HL-60/S4 (cell line): ENCODE results near the gene RPRD1B.
"Not testable (repeated sequence)": the region's sequence is repeated elsewhere in the genome, so short reads cannot be mapped to it uniquely, and the experiment has no call there.

ENCODE experiments used
- in situ Hi-C: fragments of 300-500 bp; cut with MboI; formaldehyde crosslinking; loops from 2 replicates; pipeline ENCODE4 v1.14.3; 2022; ENCODE audit warnings: low sequenced_read_pairs

Gene RPRD1B

GRCh38 chr20:38094373-38094891 lies 60.9 kb downstream of the RPRD1B start:
- in situ Hi-C loops, result no loop called here

GRCh38 chr20:38095017-38095686 lies 61.6 kb downstream of the RPRD1B start:
- in situ Hi-C loops, result no loop called here

- in situ Hi-C loops, result no loop called here
Observed at GRCh38 chr20:38098952-38099351, 65.4 kb downstream of the RPRD1B start.

GRCh38 chr20:38102206-38102605 lies 68.7 kb downstream of the RPRD1B start:
- in situ Hi-C loops, result not testable (repeated sequence)

- in situ Hi-C loops, result no loop called here
Observed at GRCh38 chr20:38104285-38104684, 70.7 kb downstream of the RPRD1B start.

- in situ Hi-C loops, result no loop called here
Observed at GRCh38 chr20:38106461-38106860, 72.9 kb downstream of the RPRD1B start.

GRCh38 chr20:38107386-38107785 lies 73.8 kb downstream of the RPRD1B start:
- in situ Hi-C loops, result not testable (repeated sequence)

GRCh38 chr20:38107916-38108315 lies 74.4 kb downstream of the RPRD1B start:
- in situ Hi-C loops, result not testable (repeated sequence)

- in situ Hi-C loops, result no loop called here
Observed at GRCh38 chr20:38108438-38108985, 75.0 kb downstream of the RPRD1B start.

GRCh38 chr20:38108986-38109541 lies 75.5 kb downstream of the RPRD1B start:
- in situ Hi-C loops, result no loop called here

GRCh38 chr20:38109591-38110524 lies 76.3 kb downstream of the RPRD1B start:
- in situ Hi-C loops, result no loop called here

GRCh38 chr20:38110525-38111178 lies 77.1 kb downstream of the RPRD1B start:
- in situ Hi-C loops, result no loop called here

- in situ Hi-C loops, result no loop called here
Observed at GRCh38 chr20:38111366-38112232, 78.1 kb downstream of the RPRD1B start.

GRCh38 chr20:38112261-38112929 lies 78.8 kb downstream of the RPRD1B start:
- in situ Hi-C loops, result no loop called here

- in situ Hi-C loops, result no loop called here
Observed at GRCh38 chr20:38112930-38113294, 79.4 kb downstream of the RPRD1B start.

- in situ Hi-C loops, result no loop called here
Observed at GRCh38 chr20:38113401-38114325, 80.1 kb downstream of the RPRD1B start.

GRCh38 chr20:38114353-38114791 lies 80.8 kb downstream of the RPRD1B start:
- in situ Hi-C loops, result no loop called here

- in situ Hi-C loops, result no loop called here
Observed at GRCh38 chr20:38115205-38115604, 81.7 kb downstream of the RPRD1B start.
